HG02588 (cell line): ENCODE data around the gene EFHC1.

Experiments
- ATAC-seq: cut with Tn5 transposase; IDR thresholded peaks from one replicate; pipeline ENCODE4 v1.9.1; 2021; ENCODE audit warnings: mild to moderate bottlenecking, moderate library complexity; ENCODE audit not compliant: unreplicated experiment

Gene EFHC1

DNA sequence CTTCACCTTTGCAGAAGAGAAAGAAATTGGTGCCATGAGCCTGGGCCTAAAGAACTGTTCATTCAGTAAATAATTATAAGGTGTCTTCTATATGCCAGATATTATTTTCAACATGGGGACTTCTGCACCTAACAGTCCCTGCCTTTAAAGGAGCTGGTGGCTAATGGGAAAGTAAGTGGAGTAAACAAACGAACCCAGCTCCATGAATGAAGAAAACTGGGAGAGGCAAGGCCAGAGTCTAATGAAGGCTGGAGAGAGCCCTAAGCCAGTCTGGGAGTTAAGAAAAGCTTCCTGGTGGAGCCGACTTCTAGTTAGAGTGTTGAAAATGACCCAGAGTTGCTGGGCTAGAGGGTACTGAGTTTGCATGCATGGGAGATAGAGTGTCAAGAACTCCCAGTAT lies 24.2 kb upstream of the EFHC1 start:
- ATAC-seq: no peak

- ATAC-seq: peak; percentile 49
Observed at GRCh38 chr6:52399511-52400312, 20.4 kb upstream of the EFHC1 start.

- no peak for ATAC-seq
Observed at GRCh38 chr6:52400313-52401041, 19.7 kb upstream of the EFHC1 start.

DNA sequence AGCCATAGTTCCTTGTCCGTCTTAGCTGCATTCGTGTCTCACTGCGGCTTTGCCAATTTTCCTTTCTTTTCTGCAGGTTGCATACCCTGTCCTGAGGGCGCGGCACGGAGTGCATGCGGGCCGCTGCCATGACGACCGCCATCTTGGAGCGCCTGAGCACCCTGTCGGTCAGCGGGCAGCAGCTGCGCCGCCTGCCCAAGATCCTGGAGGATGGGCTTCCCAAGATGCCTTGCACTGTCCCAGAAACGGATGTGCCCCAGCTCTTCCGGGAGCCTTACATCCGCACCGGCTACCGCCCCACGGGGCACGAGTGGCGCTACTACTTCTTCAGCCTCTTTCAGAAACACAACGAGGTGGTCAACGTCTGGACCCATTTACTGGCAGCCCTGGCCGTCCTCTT lies 17.1 kb upstream of the EFHC1 start:
- no peak for ATAC-seq

DNA sequence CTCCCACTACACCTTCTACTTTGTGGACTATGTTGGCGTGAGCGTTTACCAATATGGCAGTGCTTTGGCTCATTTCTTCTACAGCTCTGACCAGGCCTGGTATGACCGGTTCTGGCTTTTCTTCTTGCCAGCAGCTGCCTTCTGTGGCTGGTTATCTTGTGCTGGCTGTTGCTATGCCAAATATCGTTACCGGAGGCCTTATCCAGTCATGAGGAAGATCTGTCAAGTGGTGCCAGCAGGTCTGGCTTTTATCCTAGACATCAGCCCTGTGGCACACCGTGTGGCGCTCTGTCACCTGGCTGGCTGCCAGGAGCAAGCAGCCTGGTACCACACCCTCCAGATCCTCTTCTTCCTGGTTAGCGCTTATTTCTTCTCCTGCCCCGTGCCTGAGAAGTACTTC lies 16.5 kb upstream of the EFHC1 start:
- no peak for ATAC-seq

DNA sequence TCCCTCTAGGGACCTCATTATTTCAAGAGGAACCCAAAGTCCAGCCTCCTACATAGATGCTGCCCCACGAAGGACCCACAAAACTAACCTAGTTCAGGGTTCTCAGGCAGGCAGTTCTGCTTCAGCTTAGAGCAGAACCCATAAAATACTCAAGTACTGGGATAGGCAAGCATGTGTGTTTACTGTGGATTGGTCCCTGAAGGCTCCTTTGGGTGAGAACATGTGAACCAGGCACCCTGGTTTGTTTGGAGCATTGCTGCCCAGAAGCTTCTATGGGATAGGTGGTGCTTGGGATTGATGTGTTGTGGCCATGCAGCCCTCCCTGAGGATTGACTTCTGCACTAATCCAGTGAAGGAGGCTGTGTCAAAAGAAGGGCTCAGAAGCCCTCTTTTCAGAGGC lies 14.9 kb upstream of the EFHC1 start:
- ATAC-seq: no peak

DNA sequence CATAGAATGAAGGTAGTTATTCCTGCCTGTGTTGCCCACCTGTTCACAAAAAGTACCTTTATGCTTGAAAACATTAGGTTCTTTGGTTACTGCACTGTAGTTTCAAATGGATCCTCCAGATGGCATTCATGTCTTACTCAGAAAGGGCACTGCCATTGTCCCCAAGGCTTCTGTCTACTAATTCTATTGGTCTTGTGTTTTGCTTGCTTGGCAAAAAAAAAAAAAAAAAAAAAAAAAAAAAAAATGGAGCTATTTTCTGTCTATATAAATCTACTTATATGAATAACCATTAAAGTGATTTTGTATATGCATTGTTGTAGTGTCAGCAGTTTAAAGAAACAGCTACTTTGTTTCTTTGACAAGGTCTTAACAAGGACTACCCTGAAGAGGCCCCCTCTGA lies 12.7 kb upstream of the EFHC1 start:
- ATAC-seq: peak; percentile 74

- ATAC-seq: no peak
Observed at GRCh38 chr6:52409499-52409898, 10.6 kb upstream of the EFHC1 start.

GRCh38 chr6:52410979-52411378 lies 9.2 kb upstream of the EFHC1 start:
- ATAC-seq: no peak

- ATAC-seq: no peak
Observed at GRCh38 chr6:52411911-52412310, 8.2 kb upstream of the EFHC1 start.

- no peak for ATAC-seq
Observed at GRCh38 chr6:52415333-52415732, 4.8 kb upstream of the EFHC1 start.

- ATAC-seq: no peak
Observed at GRCh38 chr6:52415917-52416628, 4.1 kb upstream of the EFHC1 start.

- no peak for ATAC-seq
Observed at GRCh38 chr6:52416629-52417151, 3.5 kb upstream of the EFHC1 start.

GRCh38 chr6:52417675-52418111 lies 2.4 kb upstream of the EFHC1 start:
- ATAC-seq: no peak

GRCh38 chr6:52418606-52419005 lies 1.5 kb upstream of the EFHC1 start:
- no peak for ATAC-seq

DNA sequence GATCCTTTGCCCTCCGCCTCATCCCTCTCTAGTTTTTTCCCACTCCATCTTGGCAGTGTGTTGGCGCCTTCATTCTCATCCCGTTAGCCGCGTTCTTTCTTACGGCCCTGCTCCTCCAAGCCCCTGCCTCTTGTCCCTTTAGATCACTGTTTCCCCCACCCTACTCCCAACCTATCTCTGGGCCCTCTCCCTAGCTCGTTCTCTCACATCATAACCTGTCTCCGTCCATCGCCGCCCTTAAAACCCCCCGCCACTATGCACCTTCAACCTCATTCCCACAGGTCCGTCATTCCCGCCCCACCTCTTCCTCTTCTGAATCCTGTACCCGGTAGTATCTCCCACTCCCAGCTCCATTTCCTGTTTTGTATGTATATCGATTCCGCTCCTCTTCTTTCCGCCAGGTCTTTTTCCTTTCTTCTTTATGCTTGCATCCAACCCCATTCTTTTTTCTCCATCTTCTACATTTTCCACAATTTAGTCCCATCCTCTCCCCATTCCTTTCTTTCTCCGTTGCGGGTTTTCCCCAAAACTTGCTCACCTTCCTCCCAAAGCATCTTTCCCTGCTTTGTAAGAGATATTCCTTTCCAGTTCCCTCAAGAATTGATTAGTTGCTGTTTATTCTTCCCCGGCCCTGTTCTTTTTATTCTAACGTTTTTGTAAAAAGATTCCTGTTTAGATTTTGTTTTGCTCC lies 671 bp downstream of the EFHC1 start:
- ATAC-seq: no peak

DNA sequence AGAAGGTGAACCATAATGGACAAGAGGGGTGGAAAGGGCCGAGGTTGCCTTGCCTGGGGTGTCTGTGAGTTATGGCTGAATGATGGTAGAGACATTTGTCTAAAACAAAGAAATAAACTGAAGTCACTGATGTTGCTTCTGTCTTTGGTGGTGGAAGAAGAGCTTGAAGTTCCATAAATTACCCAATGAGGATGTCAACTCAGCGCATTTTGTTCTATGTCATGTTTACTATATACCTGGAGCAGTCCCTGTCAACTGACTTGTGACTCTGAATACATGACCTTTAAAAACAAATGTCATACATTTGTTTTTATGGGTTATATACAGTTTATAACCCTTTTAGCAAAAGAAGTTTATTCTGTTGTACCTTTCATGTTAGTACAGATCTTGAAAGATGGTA lies 2.0 kb downstream of the EFHC1 start:
- no peak for ATAC-seq

DNA sequence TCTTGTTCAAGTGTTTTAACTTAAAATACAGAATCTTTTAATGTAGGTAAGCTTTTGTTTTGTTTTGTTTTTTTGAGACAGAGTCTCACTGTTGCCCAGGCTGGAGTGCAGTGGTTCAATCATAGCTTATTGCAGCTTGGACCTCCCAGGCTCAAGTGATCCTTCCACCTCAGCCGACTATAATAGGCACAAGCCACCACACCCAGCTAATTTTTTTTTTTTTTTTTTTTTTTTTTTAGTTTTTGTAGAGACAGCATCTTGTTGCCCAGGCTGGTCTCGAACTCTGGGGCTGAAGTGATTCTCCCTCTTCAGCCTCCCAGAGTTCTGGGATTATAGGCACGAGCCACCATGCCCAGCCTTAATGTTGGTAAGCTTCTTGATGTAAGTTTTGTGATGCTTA lies 3.3 kb downstream of the EFHC1 start:
- ATAC-seq: no peak

GRCh38 chr6:52423971-52424381 lies 3.8 kb downstream of the EFHC1 start:
- ATAC-seq: no peak

DNA sequence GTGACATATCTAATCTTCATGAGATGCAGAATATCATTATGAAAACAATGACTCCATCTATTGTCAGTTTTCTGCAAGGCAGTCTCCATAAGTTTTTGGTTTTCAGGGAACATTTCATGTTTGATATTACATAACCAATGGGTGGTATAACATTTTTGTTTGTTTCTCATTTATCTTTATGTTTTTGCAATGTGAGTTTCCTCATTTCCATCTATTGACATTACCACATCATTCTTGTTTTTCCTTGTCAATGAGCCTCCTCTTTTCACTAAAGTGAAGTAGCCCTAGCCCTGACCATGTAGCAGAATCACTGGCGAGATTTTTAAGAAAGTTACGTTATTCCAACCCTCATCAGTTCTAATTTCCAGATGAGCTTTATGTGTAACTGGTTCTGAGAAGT lies 4.4 kb downstream of the EFHC1 start:
- ATAC-seq: no peak

DNA sequence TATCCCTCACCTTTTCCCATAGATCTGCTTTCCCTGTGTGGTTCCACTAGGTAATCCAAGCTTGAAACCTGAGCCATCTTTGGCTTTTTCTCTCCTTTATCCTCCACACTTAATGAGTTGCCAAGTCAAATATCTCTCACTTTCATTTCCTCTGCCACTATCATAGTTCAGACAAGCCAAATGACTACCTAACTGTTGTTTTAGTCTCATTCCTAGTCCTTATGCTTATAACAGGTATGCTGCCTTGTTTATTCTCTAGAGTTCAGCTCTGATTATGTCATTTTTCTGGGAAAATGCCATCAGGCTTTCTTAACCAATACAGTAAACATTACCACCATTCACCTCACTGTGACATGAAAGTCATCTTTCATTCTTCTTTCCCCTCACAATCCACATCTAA lies 6.5 kb downstream of the EFHC1 start:
- ATAC-seq: no peak
